ENCODE measurements around the gene EXD1. TPM values are rescaled to one million over a fixed set of nuclear protein-coding genes. Genes with fewer than 3 reads are reported as not detected.
A peak's percentile ranks its signal among the peaks of the same experiment; 100 is the strongest.

Gene EXD1, protein sequence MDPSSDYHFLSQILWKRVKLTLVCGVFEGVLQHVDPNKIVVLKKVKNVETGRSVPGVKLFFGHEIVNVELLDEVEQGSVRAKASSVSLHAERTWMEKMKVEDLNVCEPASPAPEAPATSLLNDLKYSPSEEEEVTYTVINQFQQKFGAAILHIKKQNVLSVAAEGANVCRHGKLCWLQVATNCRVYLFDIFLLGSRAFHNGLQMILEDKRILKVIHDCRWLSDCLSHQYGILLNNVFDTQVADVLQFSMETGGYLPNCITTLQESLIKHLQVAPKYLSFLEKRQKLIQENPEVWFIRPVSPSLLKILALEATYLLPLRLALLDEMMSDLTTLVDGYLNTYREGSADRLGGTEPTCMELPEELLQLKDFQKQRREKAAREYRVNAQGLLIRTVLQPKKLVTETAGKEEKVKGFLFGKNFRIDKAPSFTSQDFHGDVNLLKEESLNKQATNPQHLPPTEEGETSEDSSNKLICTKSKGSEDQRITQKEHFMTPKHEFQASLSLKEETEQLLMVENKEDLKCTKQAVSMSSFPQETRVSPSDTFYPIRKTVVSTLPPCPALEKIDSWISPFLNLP
- total RNA-seq (2016; rRNA removed; fragmentation: Illumina TruSeq; extraction: Trizol) (not detected in 2 replicates), polyA plus RNA-seq (2011; rRNA removed) (not detected in 2 replicates), polyA minus RNA-seq (2011; rRNA and poly(A)+ RNA removed; ENCODE audit: low replicate concordance) (1.2 TPM in 1 of 2 replicates, not detected in the other), Bru-seq, nascent RNA (percentile 7 among the genes with signal in this experiment), BruChase-seq, experiment 1, labeled RNA remaining after a 6-hour chase (percentile 9 among the genes with signal in this experiment), BruChase-seq, experiment 2, labeled RNA remaining after a 2-hour chase (percentile 10 among the genes with signal in this experiment)
- not detected in 2 replicates for total RNA-seq (2016; cell fraction: cytosol; rRNA removed; fragmentation: Illumina TruSeq; extraction: Trizol; ENCODE audit: low read depth)
- total RNA-seq (2016; cell fraction: insoluble cytoplasmic fraction; rRNA removed; fragmentation: Illumina TruSeq; extraction: Trizol), result not detected in 2 replicates
- total RNA-seq (2016; cell fraction: membrane; rRNA removed; fragmentation: Illumina TruSeq; extraction: Trizol), result not detected in 2 replicates
- total RNA-seq (2016; cell fraction: nucleus; rRNA removed; fragmentation: Illumina TruSeq; extraction: Trizol), result not detected in 2 replicates
- not detected in 2 replicates for polyA plus RNA-seq (2011; cell fraction: cytosol; rRNA removed)
- polyA plus RNA-seq (2011; cell fraction: nucleus; rRNA removed), result not detected in 2 replicates
- polyA plus RNA-seq (2012), result not detected in 2 replicates
- polyA plus RNA-seq (2016; cell fraction: cytosol; fragmentation: Illumina TruSeq; extraction: Trizol; ENCODE audit: low read depth), result not detected in 2 replicates
- not detected in 2 replicates for polyA plus RNA-seq (2016; cell fraction: insoluble cytoplasmic fraction; fragmentation: Illumina TruSeq; extraction: Trizol; ENCODE audit: low read depth)
- not detected in 2 replicates for polyA plus RNA-seq (2016; cell fraction: membrane; fragmentation: Illumina TruSeq; extraction: Trizol; ENCODE audit: low read depth)
- not detected in 2 replicates for polyA plus RNA-seq (2016; cell fraction: nucleus; fragmentation: Illumina TruSeq; extraction: Trizol; ENCODE audit: insufficient read depth, low read depth)
- not detected in 2 replicates for polyA minus RNA-seq (2011; cell fraction: cytosol; rRNA and poly(A)+ RNA removed)
- not detected in 2 replicates for polyA minus RNA-seq (2011; cell fraction: nucleus; rRNA and poly(A)+ RNA removed)
- long read RNA-seq, experiment 1, result 0 reads
- long read RNA-seq, experiment 2, result 0 reads

DNA sequence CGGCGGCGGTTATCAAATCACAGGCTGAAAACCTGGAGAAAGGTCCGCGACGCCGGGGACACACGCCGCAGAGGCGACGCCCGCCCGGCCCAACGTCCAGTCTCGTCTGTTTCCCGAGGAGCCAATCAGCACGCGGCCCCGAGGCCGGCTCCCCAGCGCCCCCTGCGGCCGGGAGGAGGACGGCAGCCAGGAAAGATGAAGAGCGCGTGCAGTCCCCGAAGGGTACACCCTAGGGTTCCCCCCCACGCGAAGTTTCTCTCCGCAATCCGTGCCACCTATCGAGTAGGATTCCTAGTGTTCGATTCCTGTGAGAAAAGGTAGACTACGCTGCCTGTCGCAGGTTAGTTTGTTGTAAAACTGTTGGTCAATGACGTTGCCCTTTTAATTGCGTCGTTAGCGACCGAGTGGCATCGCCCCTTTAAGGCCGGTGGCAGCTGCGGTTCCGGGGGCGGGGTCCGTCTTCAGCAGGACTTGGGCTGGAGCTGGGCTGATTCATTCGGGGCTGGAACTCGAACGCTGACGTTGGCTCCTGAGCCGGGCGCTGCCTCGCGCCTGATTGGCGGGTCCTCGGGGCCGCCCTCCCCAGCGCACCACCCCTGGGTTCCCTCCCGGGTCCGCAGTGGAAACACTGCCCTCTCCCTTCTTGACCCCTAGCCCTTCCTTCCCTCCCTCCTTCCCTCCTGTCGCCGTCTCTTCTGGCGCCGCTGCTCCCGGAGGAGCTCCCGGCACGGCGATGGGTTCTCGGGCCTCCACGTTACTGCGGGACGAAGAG, at the start of gene EXD1, which contains the start of gene CHP1:
Gene EXD1 (minus strand): TSS at position 108 of the 772 bp plus-strand sequence. CDS start 4,182 bp downstream, outside the sequence.
Gene CHP1 (plus strand): TSS at position 619 of the 772 bp plus-strand sequence. CDS start 115 bp downstream, at position 734.
- peak within 1 kb of the TSS; percentile 91 for H3K9ac ChIP-seq (ENCODE audit: insufficient read depth, low read depth, low read length)
- peaks cover 42% of the 10 kb centered on the region for H3K79me2 ChIP-seq (ENCODE audit: insufficient read depth, low read length)
- ChIA-PET POLR2A (interaction anchor here (0.6 to 1.9 kb wide), 12 partner anchors 10 to 114 kb away, joined by 3 to 26 read pairs (median 6); partner anchors contain the start of genes INO80, NUSAP1 and OIP5), CTCF (ENCODE audit: low intra/inter-chr PET ratio, low total read pairs) (interaction anchor here (0.9 kb wide), 1 partner anchor 101 kb away, joined by 3 read pairs; the partner anchor contains the start of genes NUSAP1 and OIP5)
- peak; percentile 98 for ATAC-seq
- H3K27ac ChIP-seq (ENCODE audit: extremely low read length, insufficient read depth, low read length), result peak within 1 kb of the TSS; percentile 89
- no peaks in the 10 kb centered on the region for H3K9me3 ChIP-seq (ENCODE audit: low read length)
- no peaks in the 10 kb centered on the region for H3K27me3 ChIP-seq (ENCODE audit: control insufficient read depth in 1 of 2, insufficient read depth in 2 of 2, low read length in 2 of 2)
- peak within 1 kb of the TSS; percentile 86 for H3K4me2 ChIP-seq (ENCODE audit: low read depth, low read length)
- H2AFZ ChIP-seq (ENCODE audit: low read length), result peak within 1 kb of the TSS; percentile 91
- H4K20me1 ChIP-seq (ENCODE audit: insufficient read depth, low read length), result no peaks in the 10 kb centered on the region
- peak; percentile 94 for FAIRE-seq
- in situ Hi-C loops (cut with HindIII; ENCODE audit: extremely low pct_ligation_motif_present, low pct_unique_long_range_greater_than_20kb), result no loop called here
- under 1% methylated on average over 48 of the region's 72 CpGs for WGBS (ENCODE audit: low lambda C conversion rate)
- peaks cover 31% of the 10 kb centered on the region for H3K4me1 ChIP-seq (ENCODE audit: insufficient read depth, low read length)
- H3K4me3 ChIP-seq (replicated peaks in 1 of 3; ENCODE audit: insufficient read depth in 1 of 3, low read depth in 2 of 3, low read length in 3 of 3), result peak within 1 kb of the TSS; percentile 85 to 91 (median 89)
- intact Hi-C loops (cut with micrococcal nuclease; ENCODE audit: unreplicated experiment), result loop anchor here (5.0 kb wide), 2 partner anchors 51 to 101 kb away; partner anchors contain the start of genes NUSAP1 and OIP5
- BruUV-seq (replicated peaks), result no TSS peak
- DNase-seq (ENCODE audit: low spot score), result peak; percentile 94
- H3K36me3 ChIP-seq (replicated peaks in 1 of 2; ENCODE audit: control insufficient read depth in 1 of 2, insufficient read depth in 2 of 2, low read length in 2 of 2), result no peaks in the 10 kb centered on the region
- TF ChIP-seq, protein P1, sequence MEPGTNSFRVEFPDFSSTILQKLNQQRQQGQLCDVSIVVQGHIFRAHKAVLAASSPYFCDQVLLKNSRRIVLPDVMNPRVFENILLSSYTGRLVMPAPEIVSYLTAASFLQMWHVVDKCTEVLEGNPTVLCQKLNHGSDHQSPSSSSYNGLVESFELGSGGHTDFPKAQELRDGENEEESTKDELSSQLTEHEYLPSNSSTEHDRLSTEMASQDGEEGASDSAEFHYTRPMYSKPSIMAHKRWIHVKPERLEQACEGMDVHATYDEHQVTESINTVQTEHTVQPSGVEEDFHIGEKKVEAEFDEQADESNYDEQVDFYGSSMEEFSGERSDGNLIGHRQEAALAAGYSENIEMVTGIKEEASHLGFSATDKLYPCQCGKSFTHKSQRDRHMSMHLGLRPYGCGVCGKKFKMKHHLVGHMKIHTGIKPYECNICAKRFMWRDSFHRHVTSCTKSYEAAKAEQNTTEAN (CRISPR knock-in tag; conservative IDR thresholded peaks at IDR 0.05), result no peak
- TF ChIP-seq THYN1 (CRISPR knock-in tag; IDR thresholded peaks at IDR 0.05; ENCODE audit: borderline replicate concordance, low read depth) (no peak), PHB2 (IDR thresholded peaks at IDR 0.05; ENCODE audit: partially characterized antibody) (no peak), CHD2 (IDR thresholded peaks at IDR 0.05; ENCODE audit: low read depth, low read length) (no peak), NONO (IDR thresholded peaks at IDR 0.05) (no peak), NONO (CRISPR knock-in tag; conservative IDR thresholded peaks at IDR 0.05) (peak; percentile 70), MTF2 (CRISPR knock-in tag; IDR thresholded peaks at IDR 0.05; ENCODE audit: borderline replicate concordance) (no peak), ZSCAN12 (CRISPR knock-in tag; IDR thresholded peaks at IDR 0.05) (no peak), MBD4 (IDR thresholded peaks at IDR 0.05; ENCODE audit: borderline replicate concordance, low read length) (no peak), ZNF530 (CRISPR knock-in tag; IDR thresholded peaks at IDR 0.05; ENCODE audit: low read depth) (peak; percentile 93), PAF1 (CRISPR knock-in tag; IDR thresholded peaks at IDR 0.05) (no peak), ZBTB1 (CRISPR knock-in tag; IDR thresholded peaks at IDR 0.05; ENCODE audit: borderline replicate concordance) (no peak)
- TF ChIP-seq, protein P2, sequence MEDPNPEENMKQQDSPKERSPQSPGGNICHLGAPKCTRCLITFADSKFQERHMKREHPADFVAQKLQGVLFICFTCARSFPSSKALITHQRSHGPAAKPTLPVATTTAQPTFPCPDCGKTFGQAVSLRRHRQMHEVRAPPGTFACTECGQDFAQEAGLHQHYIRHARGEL (CRISPR knock-in tag; IDR thresholded peaks at IDR 0.05), result 0 out of 2 replicates have a peak, but pooled peaks have one; percentile 52
- TF ChIP-seq, protein P3, sequence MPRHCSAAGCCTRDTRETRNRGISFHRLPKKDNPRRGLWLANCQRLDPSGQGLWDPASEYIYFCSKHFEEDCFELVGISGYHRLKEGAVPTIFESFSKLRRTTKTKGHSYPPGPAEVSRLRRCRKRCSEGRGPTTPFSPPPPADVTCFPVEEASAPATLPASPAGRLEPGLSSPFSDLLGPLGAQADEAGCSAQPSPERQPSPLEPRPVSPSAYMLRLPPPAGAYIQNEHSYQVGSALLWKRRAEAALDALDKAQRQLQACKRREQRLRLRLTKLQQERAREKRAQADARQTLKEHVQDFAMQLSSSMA (CRISPR knock-in tag; IDR thresholded peaks at IDR 0.05), result peak; percentile 75; the same call in 1 of the 2 replicates

Data from HepG2 (cell line).